Transverse colon (tissue), 3 donors: ENCODE measurements around the gene MAN1B1.

Source experiments
- CTCF ChIP-seq, 5 experiments: fragments of 200-600 bp in 3 of 5; fragments of 450-650 bp in 2 of 5; sonication (generic) in 3 of 5; IDR thresholded peaks; 1 replicate in 2 of 5; 2 replicates in 3 of 5; pipeline ENCODE4 v1.5.1; 2016 to 2017; ENCODE audit warnings: antibody characterized with exemption in 5 of 5, inconsistent platforms in 3 of 5, mild to moderate bottlenecking in 2 of 5, moderate library complexity in 1 of 5
- EP300 ChIP-seq: sonication (generic); formaldehyde crosslinking; IDR thresholded peaks from one replicate; pipeline ENCODE4 v1.6.1; 2017; ENCODE audit warnings: antibody characterized with exemption, low read depth
- POLR2A ChIP-seq: fragments of 450-650 bp; IDR thresholded peaks from one replicate; pipeline ENCODE4 v1.6.1; 2016; ENCODE audit warnings: antibody characterized with exemption, mild to moderate bottlenecking, moderate library complexity

- TF ChIP-seq CTCF (IDR thresholded peaks at IDR 0.05) (no peak), POLR2A (no peak), EP300 (no peak)
Observed at GRCh38 chr9:137156567-137157375, 70.0 kb downstream of the MAN1B1 start.
